SK-N-MC (cell line): ENCODE measurements around the gene KCNH2.

Experiments
- DNase-seq: peaks from one replicate; pipeline ENCODE4 v3.0.0-alpha.2; 2011; ENCODE audit warnings: low read depth, low spot score
- H3K27ac ChIP-seq: fragments of 200-600 bp; sonication (generic); 2 replicates; pipeline ENCODE4 v1.5.1; 2016; ENCODE audit warnings: mixed run types
- H3K36me3 ChIP-seq: fragments of 200-600 bp; sonication (generic); 2 replicates; pipeline ENCODE4 v1.6.1; 2017; ENCODE audit warnings: antibody characterized with exemption, low read length, mixed read lengths; ENCODE audit not compliant: insufficient read depth
- H3K4me3 ChIP-seq: fragments of 200-600 bp; sonication (generic); 2 replicates; pipeline ENCODE4 v1.5.1; 2016
- H3K9ac ChIP-seq: fragments of 200-600 bp; sonication (generic); 2 replicates; pipeline ENCODE4 v1.8.0; 2017; ENCODE audit warnings: mixed run types, mixed read lengths; ENCODE audit not compliant: insufficient read length
- H3K9me3 ChIP-seq: fragments of 200-600 bp; sonication (generic); 2 replicates; pipeline ENCODE4 v1.6.1; 2017; ENCODE audit warnings: low read depth, mild to moderate bottlenecking, antibody characterized with exemption, low read length, moderate library complexity, mixed read lengths
- EZH2 ChIP-seq: fragments of 200-600 bp; sonication (generic); IDR thresholded peaks from one replicate; pipeline ENCODE4 v1.6.1; 2017; ENCODE audit warnings: antibody characterized with exemption
- FOXP2 ChIP-seq: optimal IDR thresholded peaks from 2 replicates; pipeline ENCODE3; 2011; ENCODE audit warnings: mild to moderate bottlenecking, moderate library complexity; ENCODE audit not compliant: insufficient read depth; ENCODE audit errors: extremely low read length, control extremely low read depth
- POLR2AphosphoS5 ChIP-seq: IDR thresholded peaks from 2 replicates; pipeline ENCODE4 v1.6.1; 2012; ENCODE audit warnings: mild to moderate bottlenecking, low read depth, low read length, borderline replicate concordance

KCNH2 gene

DNA sequence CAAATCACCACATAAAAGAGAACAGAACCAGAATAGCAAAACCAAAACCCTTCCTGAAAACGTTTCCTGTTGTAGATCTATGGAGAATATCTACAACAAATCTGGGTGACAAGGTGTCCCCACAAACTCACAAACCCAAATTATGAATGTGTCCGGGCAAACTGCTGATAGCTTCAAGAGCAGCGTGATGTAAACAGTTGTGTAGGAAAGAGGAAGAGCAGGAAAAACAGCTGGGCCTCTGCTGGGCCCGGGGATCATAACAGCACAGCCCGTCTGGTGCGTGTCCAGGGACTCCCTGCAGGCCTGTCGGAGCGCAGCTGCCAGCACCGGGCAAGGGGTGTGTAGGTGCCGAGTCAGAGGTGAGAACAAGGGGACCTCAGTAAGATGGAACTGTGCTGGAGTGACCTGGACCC is 53.7 kb downstream of the KCNH2 start:
- Histone ChIP-seq H3K9me3 (no peaks in the 10 kb centered on the region), H3K36me3 (no peaks in the 10 kb centered on the region), H3K27ac (no peak overlapping the region), H3K9ac (no peak overlapping the region), H3K4me3 (no peak overlapping the region)
- TF ChIP-seq FOXP2 (no peak), POLR2AphosphoS5 (no peak), EZH2 (no peak)
- no peak for DNase-seq

GRCh38 chr7:150923802-150924201 is 54.3 kb downstream of the KCNH2 start:
- Histone ChIP-seq H3K9me3 (no peaks in the 10 kb centered on the region), H3K9ac (no peak overlapping the region), H3K4me3 (no peak overlapping the region), H3K27ac (no peak overlapping the region), H3K36me3 (no peaks in the 10 kb centered on the region)
- TF ChIP-seq POLR2AphosphoS5 (no peak), EZH2 (no peak), FOXP2 (no peak)
- DNase-seq, result no peak

- no peak overlapping the region for H3K27ac ChIP-seq
- H3K9me3 ChIP-seq, result no peaks in the 10 kb centered on the region
- H3K9ac ChIP-seq, result no peak overlapping the region
- no peak for TF ChIP-seq EZH2
- TF ChIP-seq POLR2AphosphoS5, result no peak
- TF ChIP-seq FOXP2, result no peak
- no peak for DNase-seq
- H3K36me3 ChIP-seq, result no peaks in the 10 kb centered on the region
- H3K4me3 ChIP-seq, result no peak overlapping the region
Measured at GRCh38 chr7:150923196-150923595, 54.9 kb downstream of the KCNH2 start.

GRCh38 chr7:150919160-150919559 is 59.0 kb downstream of the KCNH2 start:
- TF ChIP-seq EZH2, result no peak
- no peak for TF ChIP-seq FOXP2
- TF ChIP-seq POLR2AphosphoS5, result no peak
- Histone ChIP-seq H3K4me3 (no peak overlapping the region), H3K9ac (no peak overlapping the region), H3K9me3 (no peaks in the 10 kb centered on the region), H3K27ac (no peak overlapping the region), H3K36me3 (no peaks in the 10 kb centered on the region)
- DNase-seq, result no peak

GRCh38 chr7:150918378-150918777 is 59.7 kb downstream of the KCNH2 start:
- no peak overlapping the region for H3K9ac ChIP-seq
- peak; percentile 20 for TF ChIP-seq EZH2
- TF ChIP-seq POLR2AphosphoS5, result no peak
- H3K9me3 ChIP-seq, result no peaks in the 10 kb centered on the region
- no peaks in the 10 kb centered on the region for H3K36me3 ChIP-seq
- no peak overlapping the region for H3K27ac ChIP-seq
- DNase-seq, result no peak
- no peak overlapping the region for H3K4me3 ChIP-seq

DNA sequence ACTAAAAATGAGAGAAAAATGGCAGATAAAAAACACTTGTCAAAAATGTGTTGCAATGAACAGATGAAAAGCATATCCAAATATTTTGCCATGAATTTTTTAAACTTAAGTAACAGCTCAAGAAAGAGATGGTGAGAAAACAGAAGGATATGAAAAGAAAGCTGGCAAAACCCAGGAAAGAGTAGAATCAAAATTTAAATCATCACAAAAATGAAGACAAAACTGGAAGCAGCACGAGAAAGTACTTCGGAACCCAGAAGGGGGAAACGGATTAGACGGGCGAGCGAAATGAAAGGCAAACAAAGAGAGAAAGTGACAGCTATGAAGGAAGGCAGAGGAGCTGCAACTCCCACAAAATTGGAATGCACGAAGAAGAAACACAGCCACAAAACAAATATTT is 60.2 kb downstream of the KCNH2 start:
- DNase-seq, result no peak
- no peak overlapping the region for H3K4me3 ChIP-seq
- H3K9ac ChIP-seq, result no peak overlapping the region
- H3K27ac ChIP-seq, result no peak overlapping the region
- no peaks in the 10 kb centered on the region for H3K36me3 ChIP-seq
- TF ChIP-seq FOXP2, result no peak
- no peak for TF ChIP-seq POLR2AphosphoS5
- TF ChIP-seq EZH2, result no peak
- no peaks in the 10 kb centered on the region for H3K9me3 ChIP-seq

- Histone ChIP-seq H3K9ac (no peak overlapping the region), H3K36me3 (no peaks in the 10 kb centered on the region), H3K4me3 (no peak overlapping the region), H3K27ac (no peak overlapping the region), H3K9me3 (no peaks in the 10 kb centered on the region)
- DNase-seq, result no peak
- TF ChIP-seq POLR2AphosphoS5 (no peak), EZH2 (no peak), FOXP2 (no peak)
Measured at GRCh38 chr7:150916670-150917069, 61.5 kb downstream of the KCNH2 start.

- no peaks in the 10 kb centered on the region for H3K9me3 ChIP-seq
- no peak for TF ChIP-seq FOXP2
- TF ChIP-seq EZH2, result no peak
- no peak for TF ChIP-seq POLR2AphosphoS5
Measured at GRCh38 chr7:150914966-150915365, 63.2 kb downstream of the KCNH2 start.

DNA sequence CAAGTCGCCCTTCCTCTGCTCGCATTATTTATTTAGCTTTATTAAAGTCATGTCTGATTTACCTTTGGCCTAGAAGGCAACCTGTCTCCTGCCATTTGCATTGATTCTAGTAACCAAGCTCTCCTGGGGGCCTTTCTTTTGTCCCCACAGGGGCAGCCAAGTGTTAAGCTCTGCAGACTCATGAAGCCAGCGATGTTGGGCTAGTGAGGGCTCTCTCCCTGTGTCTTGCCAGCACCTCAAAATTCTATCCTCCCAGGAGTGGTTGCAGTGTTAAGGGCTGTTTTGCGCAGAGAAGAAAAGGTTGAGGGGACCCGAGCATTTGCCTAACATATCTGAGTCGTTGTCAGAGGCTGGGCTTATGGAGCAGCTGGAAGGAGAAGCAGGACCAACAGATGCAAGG is 63.9 kb downstream of the KCNH2 start:
- TF ChIP-seq EZH2 (no peak), POLR2AphosphoS5 (no peak), FOXP2 (no peak)
- Histone ChIP-seq H3K4me3 (no peak overlapping the region), H3K9me3 (no peaks in the 10 kb centered on the region), H3K36me3 (no peaks in the 10 kb centered on the region), H3K9ac (no peak overlapping the region), H3K27ac (no peak overlapping the region)
- no peak for DNase-seq

More at GRCh38 chr7:150914966-150915365, 63.2 kb downstream of the KCNH2 start:
- DNase-seq, result no peak
- H3K36me3 ChIP-seq, result no peaks in the 10 kb centered on the region
- no peak overlapping the region for H3K27ac ChIP-seq
- H3K4me3 ChIP-seq, result no peak overlapping the region
- H3K9ac ChIP-seq, result no peak overlapping the region
